PC-9 (cell line): Measurements from ENCODE around the gene TXNL4A. TPM values are rescaled to one million over a fixed set of nuclear protein-coding genes. Genes with fewer than 3 reads are reported as not detected.
A peak's percentile ranks its signal among the peaks of the same experiment; 100 is the strongest.

Source experiments
- BruUV-seq: library from RNA; stranded (reverse); fragments of 400-500 nt; replicated peaks from 2 replicates; lab custom pipeline; 2021; lab: Mats Ljungman, UMichigan
- CTCF ChIA-PET: fragments of 300-600 bp; sonication (Branson Sonifier 250); formaldehyde crosslinking; loops from one replicate; lab custom pipeline; 2022; ENCODE audit warnings: antibody characterized with exemption; lab: Charles Lee
- POLR2A ChIA-PET: fragments of 300-600 bp; sonication (Branson Sonifier 250); formaldehyde crosslinking; loops from one replicate; lab custom pipeline; 2022; ENCODE audit warnings: antibody characterized with exemption; ENCODE audit not compliant: unreplicated experiment; lab: Charles Lee
- DNase-seq, 2 experiments: peaks; one replicate each; pipeline versions ENCODE4 v3.0.0 to v3.0.0-alpha.2; 2015 to 2022; ENCODE audit warnings: mixed read lengths in 1 of 2
- H2AFZ ChIP-seq: fragments of 200-600 bp; sonication (generic); 2 replicates; pipeline ENCODE4 v1.8.1; 2017; ENCODE audit warnings: antibody characterized with exemption
- H3F3A ChIP-seq: fragments of 200-600 bp; sonication (generic); 2 replicates; pipeline ENCODE4 v1.8.1; 2017; ENCODE audit warnings: antibody characterized with exemption, mild to moderate bottlenecking, low read depth; ENCODE audit not compliant: insufficient read depth
- H3K27ac ChIP-seq: fragments of 200-600 bp; sonication (generic); 2 replicates; pipeline ENCODE4 v1.6.1; 2016; ENCODE audit warnings: mixed run types
- H3K27me3 ChIP-seq: fragments of 200-600 bp; sonication (generic); 2 replicates; pipeline ENCODE4 v1.6.1; 2016; ENCODE audit warnings: low read depth, mixed run types; ENCODE audit not compliant: insufficient read depth
- H3K36me3 ChIP-seq: fragments of 200-600 bp; sonication (generic); 2 replicates; pipeline ENCODE4 v1.6.1; 2016; ENCODE audit warnings: low read depth, mixed run types
- H3K4me1 ChIP-seq: fragments of 200-600 bp; sonication (generic); replicated peaks from 2 replicates; pipeline ENCODE4 v1.6.1; 2016; ENCODE audit warnings: mixed run types; ENCODE audit not compliant: insufficient read depth
- H3K4me2 ChIP-seq: fragments of 200-600 bp; sonication (generic); 2 replicates; pipeline ENCODE4 v1.6.1; 2017; ENCODE audit warnings: mixed run types
- H3K4me3 ChIP-seq: fragments of 200-600 bp; sonication (generic); 2 replicates; pipeline ENCODE4 v1.6.1; 2016; ENCODE audit warnings: mixed run types
- H3K79me2 ChIP-seq: fragments of 200-600 bp; sonication (generic); 2 replicates; pipeline ENCODE4 v1.6.1; 2017; ENCODE audit warnings: low read depth, mixed run types
- H3K9me2 ChIP-seq: fragments of 200-600 bp; sonication (generic); 2 replicates; pipeline ENCODE4 v1.8.1; 2017; ENCODE audit warnings: mild to moderate bottlenecking; ENCODE audit not compliant: insufficient read depth
- H3K9me3 ChIP-seq: fragments of 200-600 bp; sonication (generic); 2 replicates; pipeline ENCODE4 v1.8.1; 2016; ENCODE audit warnings: low read depth; ENCODE audit not compliant: insufficient read depth
- H4K20me1 ChIP-seq: fragments of 200-600 bp; sonication (generic); 2 replicates; pipeline ENCODE4 v1.8.1; 2017; ENCODE audit not compliant: insufficient read depth
- EZH2 ChIP-seq: fragments of 200-600 bp; sonication (generic); IDR thresholded peaks from 2 replicates; pipeline ENCODE4 v1.8.0; 2017; ENCODE audit warnings: antibody characterized with exemption, low read depth
- intact Hi-C: fragments of 100-400 bp; cut with micrococcal nuclease; formaldehyde crosslinking; loops from one replicate; pipeline ENCODE4 v1.10.0; 2022; ENCODE audit not compliant: unreplicated experiment
- total RNA-seq: library from RNA; stranded (reverse); gene quantifications from 2 replicates; pipeline ENCODE4 v1.2.3, GENCODE V29; 2021
- TF ChIP-seq, protein P1 (sequence below): fragments of 200-600 bp; sonication (generic); conservative IDR thresholded peaks from 2 replicates; pipeline ENCODE4 v1.6.1; 2017; ENCODE audit warnings: mixed run types, antibody characterized with exemption, mild to moderate bottlenecking, moderate library complexity

Gene TXNL4A
- total RNA-seq, 1 experiment from 2014 or later = 106 TPM

GRCh38 chr18:79975985-79976680, 12.2 kb downstream of the TXNL4A start:
- Histone ChIP-seq H3K79me2 (peaks cover 84% of the 10 kb centered on the region), H3K9me3 (no peaks in the 10 kb centered on the region), H3K27ac (no peak overlapping the region), H3K4me1 (no peaks in the 10 kb centered on the region), H2AFZ (no peak overlapping the region), H3K9me2 (no peaks in the 10 kb centered on the region), H3K27me3 (no peaks in the 10 kb centered on the region), H3K4me2 (no peak overlapping the region), H3K36me3 (peaks cover 37% of the 10 kb centered on the region), H3K4me3 (no peak overlapping the region), H4K20me1 (peaks cover 86% of the 10 kb centered on the region), H3F3A (peaks cover 8% of the 10 kb centered on the region)
- ChIA-PET POLR2A (no interaction called here), CTCF (no interaction called here)
- TF ChIP-seq EZH2 = no peak
- TF ChIP-seq, protein P1, sequence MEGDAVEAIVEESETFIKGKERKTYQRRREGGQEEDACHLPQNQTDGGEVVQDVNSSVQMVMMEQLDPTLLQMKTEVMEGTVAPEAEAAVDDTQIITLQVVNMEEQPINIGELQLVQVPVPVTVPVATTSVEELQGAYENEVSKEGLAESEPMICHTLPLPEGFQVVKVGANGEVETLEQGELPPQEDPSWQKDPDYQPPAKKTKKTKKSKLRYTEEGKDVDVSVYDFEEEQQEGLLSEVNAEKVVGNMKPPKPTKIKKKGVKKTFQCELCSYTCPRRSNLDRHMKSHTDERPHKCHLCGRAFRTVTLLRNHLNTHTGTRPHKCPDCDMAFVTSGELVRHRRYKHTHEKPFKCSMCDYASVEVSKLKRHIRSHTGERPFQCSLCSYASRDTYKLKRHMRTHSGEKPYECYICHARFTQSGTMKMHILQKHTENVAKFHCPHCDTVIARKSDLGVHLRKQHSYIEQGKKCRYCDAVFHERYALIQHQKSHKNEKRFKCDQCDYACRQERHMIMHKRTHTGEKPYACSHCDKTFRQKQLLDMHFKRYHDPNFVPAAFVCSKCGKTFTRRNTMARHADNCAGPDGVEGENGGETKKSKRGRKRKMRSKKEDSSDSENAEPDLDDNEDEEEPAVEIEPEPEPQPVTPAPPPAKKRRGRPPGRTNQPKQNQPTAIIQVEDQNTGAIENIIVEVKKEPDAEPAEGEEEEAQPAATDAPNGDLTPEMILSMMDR = no peak
- intact Hi-C loops = no loop called here
- no TSS peak for BruUV-seq
- peak in 1 of 2 experiments; percentile 3 for DNase-seq

GRCh38 chr18:79975043-79975442, 13.3 kb downstream of the TXNL4A start:
- H3K79me2 ChIP-seq = peaks cover 74% of the 10 kb centered on the region
- no peak overlapping the region for H3K27ac ChIP-seq
- peaks cover 18% of the 10 kb centered on the region for H3F3A ChIP-seq
- BruUV-seq = no TSS peak
- no peak overlapping the region for H3K4me2 ChIP-seq
- CTCF ChIA-PET = no interaction called here
- no peaks in the 10 kb centered on the region for H3K4me1 ChIP-seq
- H3K4me3 ChIP-seq = no peak overlapping the region
- DNase-seq = no peak
- no peaks in the 10 kb centered on the region for H3K27me3 ChIP-seq
- intact Hi-C loops = no loop called here
- no peak overlapping the region for H2AFZ ChIP-seq
- no peaks in the 10 kb centered on the region for H3K9me2 ChIP-seq
- H3K36me3 ChIP-seq = peaks cover 40% of the 10 kb centered on the region
- peaks cover 86% of the 10 kb centered on the region for H4K20me1 ChIP-seq
- no peaks in the 10 kb centered on the region for H3K9me3 ChIP-seq
- TF ChIP-seq EZH2 = no peak
- TF ChIP-seq, protein P1 = no peak
- POLR2A ChIA-PET = no interaction called here

DNA sequence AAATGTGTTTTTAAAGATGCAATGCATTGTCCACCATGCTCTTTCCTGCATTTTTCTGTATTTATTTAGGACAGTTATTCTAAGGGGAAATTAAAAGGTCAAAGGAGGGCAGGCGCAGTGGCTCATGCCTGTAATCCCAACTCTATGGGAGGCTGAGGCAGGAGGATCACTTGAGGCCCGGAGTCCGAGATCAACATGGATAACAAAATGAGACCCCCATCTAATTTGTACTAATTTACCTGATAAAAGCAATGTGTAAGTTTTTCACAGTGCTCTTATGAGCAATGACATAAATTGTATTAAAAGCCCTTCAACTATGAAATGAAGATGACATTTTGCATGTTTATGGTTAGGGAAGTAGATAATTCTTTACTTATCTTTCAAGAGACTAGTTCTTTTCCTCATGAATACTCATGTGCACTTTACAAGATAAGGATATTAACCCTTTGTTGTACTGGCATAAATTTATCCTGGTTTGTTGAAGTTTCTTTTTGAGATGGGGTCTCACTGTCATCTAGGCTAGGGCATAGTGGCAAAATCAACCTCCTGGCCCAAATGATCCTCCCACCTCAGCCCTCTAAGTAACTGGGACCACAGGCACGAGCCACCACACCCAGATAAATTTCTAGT, 14.2 kb downstream of the TXNL4A start:
- no peak for DNase-seq
- H4K20me1 ChIP-seq = peaks cover 85% of the 10 kb centered on the region
- H2AFZ ChIP-seq = no peak overlapping the region
- H3K27me3 ChIP-seq = no peaks in the 10 kb centered on the region
- intact Hi-C loops = no loop called here
- TF ChIP-seq, protein P1 = no peak
- TF ChIP-seq EZH2 = no peak
- ChIA-PET POLR2A (no interaction called here), CTCF (no interaction called here)
- no peak overlapping the region for H3K27ac ChIP-seq
- no peak overlapping the region for H3K4me3 ChIP-seq
- H3K79me2 ChIP-seq = peaks cover 73% of the 10 kb centered on the region
- peaks cover 38% of the 10 kb centered on the region for H3K36me3 ChIP-seq
- peaks cover 25% of the 10 kb centered on the region for H3F3A ChIP-seq
- H3K9me3 ChIP-seq = no peaks in the 10 kb centered on the region
- H3K9me2 ChIP-seq = no peaks in the 10 kb centered on the region
- no peak overlapping the region for H3K4me2 ChIP-seq
- no TSS peak for BruUV-seq
- H3K4me1 ChIP-seq = no peaks in the 10 kb centered on the region
